MM.1S (cell line): ENCODE results near the gene CFAP70.

Source experiments
- CTCF ChIP-seq: fragments of 300-600 bp; sonication (generic); IDR thresholded peaks from 2 replicates; pipeline ENCODE4 v1.5.1; 2016; ENCODE audit warnings: antibody characterized with exemption, low read length, mixed read lengths
- EZH2 ChIP-seq: fragments of 300-600 bp; sonication (generic); optimal IDR thresholded peaks from 2 replicates; pipeline ENCODE3; 2017; ENCODE audit warnings: low read depth, mild to moderate bottlenecking, antibody characterized with exemption, low read length, mixed read lengths
- EZH2phosphoT487 ChIP-seq: fragments of 300-600 bp; sonication (generic); IDR thresholded peaks from 2 replicates; pipeline ENCODE4 v1.6.1; 2018; ENCODE audit warnings: antibody characterized with exemption, low read length

GRCh38 chr10:73262880-73263555 is 95.6 kb downstream of the CFAP70 start:
- TF ChIP-seq EZH2 (no peak), CTCF (no peak), EZH2phosphoT487 (no peak)
